ENCODE data around the gene ALK. TPM values are rescaled to one million over a fixed set of nuclear protein-coding genes. Genes with fewer than 3 reads are reported as not detected.

Gene ALK
- polyA plus RNA-seq, 2 of the 4 experiments (the other 2 are of a cell fraction), result not detected

GRCh38 chr2:29218071-29218470 is 703.3 kb downstream of the ALK start:
- no peaks in the 10 kb centered on the region for H3K9me3 ChIP-seq
- WGBS (ENCODE audit: missing lambda C conversion rate), result 48% methylated on average over 6 of the region's 6 CpGs
- CTCF ChIA-PET, result interaction anchor here (0.7 kb wide), 1 partner anchor 10 kb away, joined by 4 read pairs; no protein-coding TSS in a partner anchor
- H3K4me1 ChIP-seq, result no peaks in the 10 kb centered on the region
- ATAC-seq, result no peak
- no peak for FAIRE-seq
- no peak overlapping the region for H3K4me2 ChIP-seq
- DNase-seq (ENCODE audit: low read depth in 1 of 2, low spot score in 1 of 2), result no peak
- POLR2A ChIA-PET, result no interaction called here
- H3K4me3 ChIP-seq, result no peak overlapping the region
- H3K27ac ChIP-seq, result no peak overlapping the region
- TF ChIP-seq PBX3 (IDR thresholded peaks at IDR 0.05) (no peak), RNF2 (IDR thresholded peaks at IDR 0.05; ENCODE audit: borderline replicate concordance, low read depth) (no peak), NPAS2 (CRISPR knock-in tag; IDR thresholded peaks at IDR 0.05; ENCODE audit: borderline replicate concordance) (no peak), RCOR1 (IDR thresholded peaks at IDR 0.05; ENCODE audit: low read depth, low read length) (no peak), HOXA7 (CRISPR knock-in tag; IDR thresholded peaks at IDR 0.05) (no peak), HDAC2 (IDR thresholded peaks at IDR 0.05) (no peak), CBX2 (IDR thresholded peaks at IDR 0.05; ENCODE audit: borderline replicate concordance, low read depth) (no peak), ESRRA (IDR thresholded peaks at IDR 0.05; ENCODE audit: borderline replicate concordance, low read length) (no peak), RAD21 (conservative IDR thresholded peaks at IDR 0.05 in 1 of 2, IDR thresholded peaks at IDR 0.05 in 1 of 2) (no peak), E2F6 (IDR thresholded peaks at IDR 0.05; ENCODE audit: borderline replicate concordance, low read depth) (no peak), FOXS1 (CRISPR knock-in tag; IDR thresholded peaks at IDR 0.05) (no peak), MAX (IDR thresholded peaks at IDR 0.05) (no peak), ZSCAN20 (CRISPR knock-in tag; IDR thresholded peaks at IDR 0.05) (no peak), NFE2L2 (conservative IDR thresholded peaks at IDR 0.05; ENCODE audit: low read length) (no peak), HMGXB4 (CRISPR knock-in tag; IDR thresholded peaks at IDR 0.05; ENCODE audit: borderline replicate concordance) (no peak), ELK1 (IDR thresholded peaks at IDR 0.05; ENCODE audit: low read depth, low read length) (no peak), POLR2AphosphoS2 (conservative IDR thresholded peaks at IDR 0.05; ENCODE audit: low read length) (no peak), JUNB (IDR thresholded peaks at IDR 0.05) (no peak), ZFP36 (IDR thresholded peaks at IDR 0.05; ENCODE audit: borderline replicate concordance, partially characterized antibody) (no peak), TP53 (CRISPR knock-in tag; IDR thresholded peaks at IDR 0.05) (no peak)

DNA sequence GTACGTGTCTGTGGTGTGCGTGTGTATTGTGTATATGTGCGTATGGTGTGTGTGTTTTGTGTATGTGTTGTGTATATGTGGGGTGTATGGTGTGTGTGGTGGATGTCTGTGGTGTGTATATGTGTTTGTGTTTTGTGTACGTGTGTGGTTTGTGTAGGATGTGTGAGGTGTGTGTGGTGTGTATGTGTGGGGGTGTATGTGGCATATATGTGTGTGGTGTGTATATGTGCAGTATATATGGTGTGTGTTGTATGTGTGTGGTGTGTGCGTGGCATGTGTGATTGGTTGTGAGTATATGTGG is 704.8 kb downstream of the ALK start:
- DNase-seq (ENCODE audit: low read depth in 1 of 2, low spot score in 1 of 2) (no peak), ATAC-seq (no peak), FAIRE-seq (no peak)
- ChIA-PET POLR2A (no interaction called here), CTCF (no interaction called here)
- WGBS (ENCODE audit: missing lambda C conversion rate), result 90% methylated on average over 5 of the region's 5 CpGs
- H3K9me3 ChIP-seq, result no peaks in the 10 kb centered on the region
- no peaks in the 10 kb centered on the region for H3K4me1 ChIP-seq
- H3K4me3 ChIP-seq, result no peak overlapping the region
- no peak overlapping the region for H3K4me2 ChIP-seq
- no peak overlapping the region for H3K27ac ChIP-seq
- TF ChIP-seq POLR2AphosphoS2 (conservative IDR thresholded peaks at IDR 0.05; ENCODE audit: low read length) (no peak), SREBF2 (IDR thresholded peaks at IDR 0.05) (no peak), ZSCAN20 (CRISPR knock-in tag; IDR thresholded peaks at IDR 0.05) (no peak), RFX5 (IDR thresholded peaks at IDR 0.05) (no peak), FOSL2 (IDR thresholded peaks at IDR 0.05) (no peak), FOSL2 (CRISPR knock-in tag; IDR thresholded peaks at IDR 0.05) (no peak), CHD4 (IDR thresholded peaks at IDR 0.05; ENCODE audit: borderline replicate concordance) (no peak), ESRRA (IDR thresholded peaks at IDR 0.05; ENCODE audit: borderline replicate concordance, low read length) (no peak), JUNB (IDR thresholded peaks at IDR 0.05) (no peak), ZNF302 (CRISPR knock-in tag; IDR thresholded peaks at IDR 0.05) (no peak), HDAC2 (IDR thresholded peaks at IDR 0.05) (no peak), RAD21 (conservative IDR thresholded peaks at IDR 0.05 in 1 of 2, IDR thresholded peaks at IDR 0.05 in 1 of 2) (no peak), HOXB13 (CRISPR knock-in tag; IDR thresholded peaks at IDR 0.05; ENCODE audit: low read depth) (no peak), HEYL (CRISPR knock-in tag; IDR thresholded peaks at IDR 0.05) (no peak), CEBPB (IDR thresholded peaks at IDR 0.05) (no peak), ELK1 (IDR thresholded peaks at IDR 0.05; ENCODE audit: low read depth, low read length) (no peak), MAX (IDR thresholded peaks at IDR 0.05) (no peak)
- TF ChIP-seq, protein P1, sequence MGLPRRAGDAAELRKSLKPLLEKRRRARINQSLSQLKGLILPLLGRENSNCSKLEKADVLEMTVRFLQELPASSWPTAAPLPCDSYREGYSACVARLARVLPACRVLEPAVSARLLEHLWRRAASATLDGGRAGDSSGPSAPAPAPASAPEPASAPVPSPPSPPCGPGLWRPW (IDR thresholded peaks at IDR 0.05), result no peak
- TF ChIP-seq, protein P2, sequence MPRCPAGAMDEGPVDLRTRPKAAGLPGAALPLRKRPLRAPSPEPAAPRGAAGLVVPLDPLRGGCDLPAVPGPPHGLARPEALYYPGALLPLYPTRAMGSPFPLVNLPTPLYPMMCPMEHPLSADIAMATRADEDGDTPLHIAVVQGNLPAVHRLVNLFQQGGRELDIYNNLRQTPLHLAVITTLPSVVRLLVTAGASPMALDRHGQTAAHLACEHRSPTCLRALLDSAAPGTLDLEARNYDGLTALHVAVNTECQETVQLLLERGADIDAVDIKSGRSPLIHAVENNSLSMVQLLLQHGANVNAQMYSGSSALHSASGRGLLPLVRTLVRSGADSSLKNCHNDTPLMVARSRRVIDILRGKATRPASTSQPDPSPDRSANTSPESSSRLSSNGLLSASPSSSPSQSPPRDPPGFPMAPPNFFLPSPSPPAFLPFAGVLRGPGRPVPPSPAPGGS (IDR thresholded peaks at IDR 0.05), result no peak

Data from A549 (cell line).